Ovary (tissue), 9 donors: ENCODE results near the gene COA7. TPM values are rescaled to one million over a fixed set of nuclear protein-coding genes. Genes with fewer than 3 reads are reported as not detected.
"Not testable (repeated sequence)": the region's sequence is repeated elsewhere in the genome, so short reads cannot be mapped to it uniquely, and the experiment has no call there.

Experiments
- DNase-seq, 5 donors: peaks; one replicate each; pipeline ENCODE4 v3.0.0-alpha.2; 2019 to 2020
- H3K27ac ChIP-seq, 2 donors: fragments of 200-600 bp; one replicate each; pipeline versions ENCODE4 v1.5.1 to v1.8.0; 2019 to 2022
- H3K27me3 ChIP-seq: fragments of 200-600 bp; one replicate; pipeline ENCODE4 v1.8.0; 2022
- H3K36me3 ChIP-seq: fragments of 200-600 bp; sonication (generic); one replicate; pipeline ENCODE4 v1.5.1; 2019
- H3K4me1 ChIP-seq: one replicate; pipeline ENCODE4 v1.8.1; 2013; ENCODE audit warnings: mild to moderate bottlenecking, moderate library complexity; ENCODE audit not compliant: insufficient read depth
- H3K4me3 ChIP-seq: fragments of 200-600 bp; sonication (generic); one replicate; pipeline ENCODE4 v1.5.1; 2017
- H3K9me3 ChIP-seq, 2 donors: fragments of 200-600 bp in 1 of 2; sonication (generic) in 1 of 2; one replicate each; pipeline versions ENCODE4 v1.5.1 to v1.8.1; 2013 to 2019; ENCODE audit warnings: mild to moderate bottlenecking in 1 of 2, moderate library complexity in 1 of 2
- CTCF ChIP-seq, 3 donors: fragments of 450-650 bp in 2 of 3; fragments of 200-600 bp in 1 of 3; IDR thresholded peaks; one replicate each; pipeline versions ENCODE4 v1.5.1 to v1.8.0; 2016 to 2022; ENCODE audit warnings: antibody characterized with exemption in 3 of 3, mild to moderate bottlenecking in 1 of 3
- EP300 ChIP-seq: sonication (generic); formaldehyde crosslinking; IDR thresholded peaks from one replicate; pipeline ENCODE4 v1.6.1; 2017; ENCODE audit warnings: antibody characterized with exemption
- POLR2A ChIP-seq: fragments of 450-650 bp; IDR thresholded peaks from one replicate; pipeline ENCODE4 v1.6.1; 2017; ENCODE audit warnings: antibody characterized with exemption, mild to moderate bottlenecking, moderate library complexity
- WGBS, 3 donors: extraction: QIAGEN DNeasy Blood & Tissue Kit in 1 of 3; methylation state at CpG; one replicate each; pipeline versions ENCODE4 v1.1.5 to v1.1.7; 2013 to 2017; 5-methylcytosine and 5-hydroxymethylcytosine counted together
- intact Hi-C, 4 donors: fragments of 100-400 bp; cut with DNase I; formaldehyde crosslinking; loops; one replicate each; pipeline versions ENCODE4 v1.11.0 to v1.15.1; 2022 to 2023
- polyA plus RNA-seq, 2 donors: library from polyadenylated mRNA; stranded (reverse); fragments of 200-250 nt in 1 of 2; fragments of 350-450 nt in 1 of 2; fragmentation: Illumina TruSeq in 1 of 2; extraction: RNeasy Lipid Tissue Mini Kit (QIAGEN cat#74804) in 1 of 2; gene quantifications; one replicate each; pipeline ENCODE4 v1.2.3, GENCODE V29; 2013 to 2014
- total RNA-seq, 7 donors: library from RNA; depleted of rRNA in 2 of 7; stranded (reverse); fragments of >200 nt in 2 of 7; fragmentation: NEBNext Ultra II Directional in 3 of 7; extraction: Animal tissue kit (Norgen Biotek cat#: 25700) in 3 of 7; gene quantifications; one replicate each; pipeline versions ENCODE4 v1.1.0 to v1.2.4, GENCODE V29; 2016 to 2023
- donor health status: DM: no; HTN: no; CAD: no; lungs with moderate emphysema.
- donor health status: DM: no; HTN: no; CAD: no.
- donor health status: Bipolar disorder and iron deficiency.
- donor health status: DM: yes; HTN: yes; CAD: no.
- donor health status: DM: no; HTN: no; CAD: no.
- donor health status: DM: yes; HTN: yes; CAD: no.

Gene COA7
- total and polyA plus RNA-seq, 9 donors, result 3.5 to 27.2 (median 15.1) TPM

DNA sequence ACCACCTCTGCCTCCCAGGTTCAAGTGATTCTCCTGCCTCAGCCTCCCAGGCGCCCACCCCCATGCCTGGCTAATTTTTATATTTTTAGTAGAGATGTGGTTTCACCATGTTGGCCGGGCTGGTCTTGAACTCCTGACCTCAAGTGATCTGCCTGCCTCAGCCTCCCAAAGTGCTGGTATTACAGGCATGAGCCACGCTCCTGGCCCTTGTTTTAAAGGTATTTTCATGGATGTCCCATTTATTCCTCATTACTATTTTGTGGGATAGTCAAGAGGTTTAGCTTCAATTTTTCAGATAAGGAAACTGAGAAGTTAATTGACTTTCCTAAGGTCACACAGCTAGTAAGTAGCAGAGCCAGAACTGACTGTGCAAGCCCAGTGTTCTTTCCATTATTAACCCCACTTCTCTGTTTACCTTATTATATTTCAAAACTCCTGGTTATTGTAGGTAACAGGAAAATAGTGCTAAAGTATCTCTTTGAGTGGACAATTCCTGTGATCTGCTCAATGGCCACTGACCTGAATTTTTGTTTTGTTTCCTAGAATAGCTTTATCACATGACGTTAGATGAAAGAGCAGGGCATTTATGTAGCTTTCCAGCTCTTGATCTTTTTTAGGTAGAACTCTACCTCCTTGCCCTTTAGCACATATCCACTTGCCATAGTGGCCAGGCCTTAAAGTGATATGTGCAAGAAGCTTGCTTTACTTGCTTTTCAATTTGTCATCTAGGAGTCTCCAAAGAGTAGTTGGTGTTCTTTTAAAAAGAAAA lies 41.7 kb upstream of the COA7 start:
- no peak for TF ChIP-seq CTCF (IDR thresholded peaks at IDR 0.05)
- no peak for TF ChIP-seq EP300
- no peak for TF ChIP-seq POLR2A
- no peaks in the 10 kb centered on the region for H3K9me3 ChIP-seq
- H3K4me1 ChIP-seq, result peaks cover 7% of the 10 kb centered on the region
- DNase-seq, result no peak
- no peak overlapping the region for H3K27ac ChIP-seq
- 72 to 75% (median 73%) methylated on average over 4 of the region's 4 CpGs for WGBS, 3 donors
- H3K4me3 ChIP-seq, result no peak overlapping the region
- H3K27me3 ChIP-seq, result no peaks in the 10 kb centered on the region
- H3K36me3 ChIP-seq, result no peaks in the 10 kb centered on the region
- intact Hi-C loops, result no loop called here

GRCh38 chr1:52738893-52739292 lies 40.7 kb upstream of the COA7 start:
- Histone ChIP-seq H3K9me3 (no peaks in the 10 kb centered on the region), H3K4me3 (no peak overlapping the region), H3K36me3 (no peaks in the 10 kb centered on the region), H3K27me3 (no peaks in the 10 kb centered on the region), H3K27ac (no peak overlapping the region), H3K4me1 (peaks cover 7% of the 10 kb centered on the region)
- DNase-seq, result no peak
- 60 to 72% (median 67%) methylated on average over 10 of the region's 10 CpGs for WGBS, 3 donors
- intact Hi-C loops, result no loop called here
- TF ChIP-seq EP300, result no peak
- no peak for TF ChIP-seq CTCF (IDR thresholded peaks at IDR 0.05)
- TF ChIP-seq POLR2A, result no peak

- intact Hi-C loops, result no loop called here
- DNase-seq, result no peak
- H3K9me3 ChIP-seq, result no peaks in the 10 kb centered on the region
- H3K4me1 ChIP-seq, result peaks cover 7% of the 10 kb centered on the region
- H3K36me3 ChIP-seq, result no peaks in the 10 kb centered on the region
- 69 to 75% (median 74%) methylated on average over 5 of the region's 5 CpGs for WGBS, 3 donors
- TF ChIP-seq CTCF (IDR thresholded peaks at IDR 0.05) (no peak), POLR2A (no peak), EP300 (no peak)
- H3K27ac ChIP-seq, result no peak overlapping the region
- no peaks in the 10 kb centered on the region for H3K27me3 ChIP-seq
- H3K4me3 ChIP-seq, result no peak overlapping the region
Measured at GRCh38 chr1:52738148-52738547, 40.0 kb upstream of the COA7 start.

DNA sequence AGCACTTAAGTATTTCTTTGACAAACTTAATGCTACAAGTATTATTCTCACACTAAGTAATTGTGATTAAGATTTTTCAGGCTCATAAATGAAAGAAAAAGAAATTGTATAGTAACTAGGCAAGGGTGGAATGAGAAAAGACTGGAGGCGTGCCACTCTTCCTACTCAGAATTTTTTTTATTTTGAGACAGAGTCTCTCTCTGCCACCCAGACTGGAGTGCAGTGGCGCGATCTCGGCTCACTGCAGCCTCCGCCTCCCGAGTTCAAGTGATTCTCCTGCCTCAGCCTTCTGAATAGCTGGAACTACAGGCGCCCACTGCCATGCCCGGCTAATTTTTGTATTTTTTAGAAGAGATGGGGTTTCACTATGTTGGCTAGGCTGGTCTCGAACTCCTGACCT lies 37.2 kb upstream of the COA7 start:
- H3K4me3 ChIP-seq, H3K4me1 ChIP-seq, H3K27me3 ChIP-seq, DNase-seq, H3K9me3 ChIP-seq, H3K27ac ChIP-seq, intact Hi-C loops, H3K36me3 ChIP-seq: not testable (repeated sequence)
- WGBS, 3 donors, result 92 to 94% (median 93%) methylated on average over 9 of the region's 9 CpGs

- no peak for DNase-seq
- intact Hi-C loops, result no loop called here
- H3K27ac ChIP-seq, result no peak overlapping the region
- no peaks in the 10 kb centered on the region for H3K36me3 ChIP-seq
- WGBS, 3 donors, result 93 to 95% (median 94%) methylated on average over 3 of the region's 3 CpGs
- H3K4me3 ChIP-seq, result no peak overlapping the region
- H3K27me3 ChIP-seq, result no peaks in the 10 kb centered on the region
- TF ChIP-seq POLR2A, result no peak
- TF ChIP-seq EP300, result no peak
- no peak for TF ChIP-seq CTCF (IDR thresholded peaks at IDR 0.05)
- H3K9me3 ChIP-seq, result no peaks in the 10 kb centered on the region
- peaks cover 3% of the 10 kb centered on the region for H3K4me1 ChIP-seq
Measured at GRCh38 chr1:52733368-52733767, 35.2 kb upstream of the COA7 start.
